Measurements from ENCODE around the gene PTPRT.

PTPRT gene

DNA sequence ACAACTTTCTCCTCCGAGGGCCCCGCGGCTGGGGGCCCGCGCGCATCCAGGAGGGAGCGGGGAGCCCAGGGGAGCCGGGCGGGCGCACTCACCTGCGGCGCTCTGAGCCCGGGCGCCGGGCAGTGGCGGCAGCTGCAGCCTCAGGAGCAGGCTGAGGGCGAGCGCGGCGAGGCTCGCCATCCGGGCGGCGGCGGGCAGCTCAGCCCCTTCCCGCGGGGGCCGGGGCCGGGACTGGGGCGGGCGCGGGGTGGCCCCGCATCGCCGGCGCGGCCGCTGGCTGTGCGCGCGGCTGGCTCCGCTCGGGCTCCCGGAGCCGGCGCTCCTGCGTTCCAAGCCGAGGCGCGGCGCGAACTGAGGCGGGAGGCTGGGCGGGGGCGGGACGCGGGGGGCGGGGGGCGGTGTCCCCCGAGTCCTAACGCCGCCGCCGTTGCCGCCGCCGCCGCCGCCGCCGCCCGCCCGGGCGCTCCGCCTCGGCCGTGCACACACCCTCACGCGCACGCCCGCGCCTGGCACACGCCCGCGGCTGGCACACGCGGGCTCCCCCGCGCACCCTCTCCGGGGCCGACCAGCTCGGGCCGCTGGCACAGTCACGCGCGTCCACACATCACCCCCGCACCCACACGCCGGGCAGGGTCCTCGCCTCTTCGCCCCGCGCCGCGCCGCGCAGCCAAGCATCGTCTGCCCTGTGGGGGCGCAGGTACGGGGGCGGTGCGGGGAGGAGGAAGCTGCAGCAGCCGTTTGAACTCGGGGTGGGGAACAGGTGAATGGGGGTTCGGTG is at the start of gene PTPRT:
TSS of gene PTPRT (minus strand) at position 353 of the 778 bp plus-strand sequence. CDS start at position 180, 173 bp downstream.
- TF ChIP-seq, protein P1, sequence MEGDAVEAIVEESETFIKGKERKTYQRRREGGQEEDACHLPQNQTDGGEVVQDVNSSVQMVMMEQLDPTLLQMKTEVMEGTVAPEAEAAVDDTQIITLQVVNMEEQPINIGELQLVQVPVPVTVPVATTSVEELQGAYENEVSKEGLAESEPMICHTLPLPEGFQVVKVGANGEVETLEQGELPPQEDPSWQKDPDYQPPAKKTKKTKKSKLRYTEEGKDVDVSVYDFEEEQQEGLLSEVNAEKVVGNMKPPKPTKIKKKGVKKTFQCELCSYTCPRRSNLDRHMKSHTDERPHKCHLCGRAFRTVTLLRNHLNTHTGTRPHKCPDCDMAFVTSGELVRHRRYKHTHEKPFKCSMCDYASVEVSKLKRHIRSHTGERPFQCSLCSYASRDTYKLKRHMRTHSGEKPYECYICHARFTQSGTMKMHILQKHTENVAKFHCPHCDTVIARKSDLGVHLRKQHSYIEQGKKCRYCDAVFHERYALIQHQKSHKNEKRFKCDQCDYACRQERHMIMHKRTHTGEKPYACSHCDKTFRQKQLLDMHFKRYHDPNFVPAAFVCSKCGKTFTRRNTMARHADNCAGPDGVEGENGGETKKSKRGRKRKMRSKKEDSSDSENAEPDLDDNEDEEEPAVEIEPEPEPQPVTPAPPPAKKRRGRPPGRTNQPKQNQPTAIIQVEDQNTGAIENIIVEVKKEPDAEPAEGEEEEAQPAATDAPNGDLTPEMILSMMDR (conservative IDR thresholded peaks at IDR 0.05; ENCODE audit: low read length), result no peak
- no peak for DNase-seq (ENCODE audit: low read depth)
- no peak within 1 kb of the TSS for H3K4me3 ChIP-seq (ENCODE audit: low read length)

DNA sequence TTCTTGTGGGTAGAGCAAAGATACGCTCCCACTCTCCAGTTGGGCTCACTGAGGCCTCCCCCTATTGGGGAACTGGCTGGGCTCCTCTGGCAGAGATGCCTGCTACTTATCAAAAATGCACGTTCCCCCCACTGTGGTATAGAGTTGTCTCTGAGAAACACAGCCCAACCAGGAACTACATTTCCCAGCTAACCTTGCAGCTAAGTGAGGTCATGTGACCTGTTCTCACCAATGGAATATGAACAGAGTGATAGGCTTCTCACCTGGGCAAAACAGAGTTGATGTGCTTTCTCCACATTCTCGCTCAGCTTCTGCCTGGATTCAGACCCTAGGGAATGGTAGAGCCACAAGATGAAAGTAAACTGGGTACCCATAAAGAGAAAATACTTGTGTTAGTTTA is 49.1 kb upstream of the PTPRT start:
- H3K4me3 ChIP-seq (ENCODE audit: low read length), result no peak overlapping the region
- no peak for DNase-seq (ENCODE audit: low read depth)
- TF ChIP-seq, protein P1 (conservative IDR thresholded peaks at IDR 0.05; ENCODE audit: low read length), result no peak

DNA sequence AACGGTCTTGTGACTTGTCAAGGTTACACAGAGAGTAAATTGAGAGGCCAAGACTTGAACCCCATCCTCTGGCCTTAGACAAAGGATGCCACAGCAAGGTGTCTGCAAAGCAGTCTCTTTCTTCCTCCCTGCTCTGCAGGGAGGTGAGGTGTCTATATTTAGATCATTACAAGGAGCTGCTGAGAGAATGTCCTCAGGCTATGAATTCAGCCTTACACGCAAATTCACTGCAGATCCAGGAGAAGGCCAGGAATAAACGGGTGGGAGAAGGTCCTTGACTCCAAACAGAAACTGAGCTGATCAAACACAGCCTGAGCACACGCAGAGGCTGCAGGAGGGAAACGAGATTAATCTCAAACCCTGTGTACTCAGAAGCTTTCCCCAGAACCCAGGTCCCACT is 48.6 kb upstream of the PTPRT start:
- TF ChIP-seq, protein P1 (conservative IDR thresholded peaks at IDR 0.05; ENCODE audit: low read length), result no peak
- DNase-seq (ENCODE audit: low read depth), result no peak
- H3K4me3 ChIP-seq (ENCODE audit: low read length), result no peak overlapping the region

DNA sequence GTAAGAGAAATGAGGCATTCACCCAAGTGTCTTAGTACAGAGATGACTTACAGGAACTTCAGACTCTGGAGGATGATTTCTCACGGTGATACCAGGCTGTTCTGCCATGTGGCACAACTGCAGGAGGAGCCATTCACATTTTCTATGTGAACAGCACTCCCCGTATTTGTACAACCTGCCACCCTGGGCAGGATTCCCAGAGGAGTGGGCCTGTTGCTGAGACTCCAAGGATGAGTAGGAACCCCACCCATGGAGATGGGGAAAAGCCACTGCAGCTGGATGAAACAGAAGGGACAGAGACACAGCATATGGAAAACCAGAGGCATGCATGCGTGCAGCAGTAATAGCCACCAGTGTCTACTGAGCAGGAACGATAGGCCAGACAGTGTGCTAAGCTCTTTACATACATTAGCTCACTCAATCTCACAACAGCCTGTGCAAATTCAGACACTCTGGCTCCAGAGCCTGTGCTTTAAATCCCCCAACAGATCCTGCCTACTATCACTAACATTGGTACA is 48.0 kb upstream of the PTPRT start:
- DNase-seq (ENCODE audit: low read depth), result no peak
- TF ChIP-seq, protein P1 (conservative IDR thresholded peaks at IDR 0.05; ENCODE audit: low read length), result no peak

DNA sequence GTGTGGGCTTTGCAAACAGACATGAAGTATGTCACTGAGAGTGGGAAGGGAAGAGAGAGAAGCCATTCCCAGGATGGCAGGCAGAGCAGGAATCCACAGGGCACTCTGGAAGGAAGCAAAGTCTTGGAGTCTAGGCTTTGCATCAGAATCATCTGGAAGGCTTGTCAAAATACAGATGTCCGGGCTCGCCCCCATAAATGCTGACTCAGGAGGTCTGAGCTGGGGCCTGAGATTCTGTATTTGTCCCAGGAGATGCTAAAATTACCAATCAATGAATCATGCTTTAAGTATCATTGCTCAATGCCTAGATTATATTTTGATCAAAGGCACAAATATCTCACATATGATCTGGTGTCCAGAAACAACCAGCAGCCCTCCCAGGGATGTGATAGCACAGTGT is 46.3 kb upstream of the PTPRT start:
- no peak overlapping the region for H3K4me3 ChIP-seq (ENCODE audit: low read length)
- TF ChIP-seq, protein P1 (conservative IDR thresholded peaks at IDR 0.05; ENCODE audit: low read length), result no peak
- no peak for DNase-seq (ENCODE audit: low read depth)

More for the DNA sequence above, 48.0 kb upstream of the PTPRT start:
- H3K4me3 ChIP-seq (ENCODE audit: low read length), result no peak overlapping the region

DNA sequence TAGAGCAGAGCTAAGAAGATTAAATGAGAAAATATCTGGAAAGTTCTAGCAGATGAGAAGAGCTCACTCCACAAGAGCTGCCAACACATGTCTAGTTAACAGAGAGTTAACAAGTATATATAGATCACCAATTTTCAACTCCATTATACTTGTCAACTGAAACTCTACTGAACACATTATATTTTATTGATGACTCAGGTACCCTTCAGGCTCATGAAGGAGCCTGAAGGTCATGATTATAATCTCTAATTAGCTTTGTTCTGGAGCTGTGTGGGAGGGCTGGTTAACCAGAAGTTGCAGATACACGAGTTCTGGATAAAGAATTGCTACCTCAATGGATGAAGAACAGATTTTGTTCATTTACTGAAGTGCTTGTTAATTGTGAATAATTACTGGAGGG is 42.1 kb upstream of the PTPRT start:
- no peak overlapping the region for H3K4me3 ChIP-seq (ENCODE audit: low read length)
- TF ChIP-seq, protein P1 (conservative IDR thresholded peaks at IDR 0.05; ENCODE audit: low read length), result no peak
- no peak for DNase-seq (ENCODE audit: low read depth)

DNA sequence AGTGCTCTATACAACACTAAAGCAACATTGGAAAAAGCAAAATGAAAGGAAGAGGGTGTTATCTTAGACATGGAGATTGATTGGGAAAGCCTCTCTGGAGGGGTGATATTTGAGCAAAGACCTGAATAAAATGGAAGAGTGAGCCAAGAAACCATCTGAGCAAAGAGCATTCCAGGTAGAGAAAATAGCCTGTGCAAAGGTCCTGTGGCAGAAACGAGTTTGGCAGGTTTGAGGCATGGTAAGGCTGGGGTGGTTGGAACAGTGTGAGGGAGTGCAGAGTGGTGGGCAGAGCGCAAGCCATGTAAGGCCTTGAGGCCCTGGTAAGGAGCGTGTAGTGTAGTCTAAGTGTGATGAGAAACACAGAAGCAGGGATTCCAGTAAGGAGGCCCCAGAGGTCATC is 40.0 kb upstream of the PTPRT start:
- TF ChIP-seq, protein P1 (conservative IDR thresholded peaks at IDR 0.05; ENCODE audit: low read length), result no peak
- no peak for DNase-seq (ENCODE audit: low read depth)
- H3K4me3 ChIP-seq (ENCODE audit: low read length), result no peak overlapping the region

Measured in AG10803 (cell line).